ENCODE data around the gene INO80.

Gene INO80

DNA sequence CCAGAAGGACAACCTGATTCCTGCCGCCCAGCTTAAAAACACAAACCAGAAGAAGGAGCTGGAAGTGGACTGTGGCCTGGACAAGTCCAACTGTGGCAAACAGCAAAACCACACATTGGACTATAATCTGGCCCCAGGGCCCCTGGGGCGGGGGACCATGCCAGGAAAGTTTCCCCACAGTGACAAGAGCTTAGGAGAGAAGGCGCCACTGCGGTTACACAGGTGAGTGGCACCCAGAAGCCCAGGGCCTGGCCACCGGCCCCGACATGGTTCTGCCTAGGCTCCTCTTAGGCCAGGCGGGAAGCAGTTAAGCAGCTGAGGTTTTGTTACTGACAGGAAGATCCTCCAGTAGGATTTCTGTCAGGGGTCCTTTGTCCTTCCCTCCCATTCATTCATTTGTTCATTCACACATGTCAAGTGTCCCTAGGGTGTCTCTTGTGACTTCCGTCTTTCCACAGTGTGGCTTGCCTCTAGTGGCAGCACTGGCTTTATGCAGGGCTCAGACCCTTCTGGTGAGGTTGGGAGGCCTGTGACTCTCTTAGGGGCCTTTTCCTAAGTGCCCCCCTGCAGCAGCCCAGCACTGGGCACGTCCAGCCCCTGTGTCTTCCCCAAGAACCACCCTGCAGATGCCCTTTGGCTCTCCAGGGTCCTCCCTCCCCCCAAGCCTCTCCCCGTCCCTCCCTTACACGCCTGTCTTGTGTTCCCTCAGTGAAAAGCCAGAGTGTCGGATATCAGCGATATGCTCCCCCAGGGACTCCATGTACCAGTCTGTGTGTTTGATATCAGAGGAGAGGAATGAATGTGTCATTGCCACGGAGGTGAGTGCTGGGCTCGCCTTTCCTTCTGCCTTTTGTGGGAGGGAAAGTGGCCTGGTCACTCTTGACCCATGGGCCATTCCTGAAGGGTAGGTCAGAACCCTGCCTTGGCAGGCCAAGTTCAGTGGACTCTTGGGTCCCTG is 179.1 kb downstream of the INO80 start:
- no peak overlapping the region for H3K4me3 ChIP-seq (ENCODE audit: low read length in 2 of 2)
- no peak overlapping the region for H3K27ac ChIP-seq (ENCODE audit: low read depth in 2 of 2, low read length in 2 of 2)
- peaks cover 5 to 20% of the 10 kb centered on the region in 2 donors for H3K36me3 ChIP-seq (ENCODE audit: control insufficient read depth in 2 of 2, insufficient read depth in 2 of 2, low read length in 2 of 2)
- H3K9me3 ChIP-seq (ENCODE audit: control insufficient read depth in 2 of 2, low read length in 2 of 2), result no peaks in the 10 kb centered on the region
- no peak overlapping the region for H3K9ac ChIP-seq (ENCODE audit: low read depth in 1 of 2, low read length in 2 of 2)
- no peaks in the 10 kb centered on the region for H3K27me3 ChIP-seq (ENCODE audit: control insufficient read depth in 2 of 2, insufficient read depth in 2 of 2, low read length in 2 of 2)
- peaks cover 19 to 33% of the 10 kb centered on the region in 2 donors for H3K4me1 ChIP-seq (ENCODE audit: control insufficient read depth in 2 of 2, insufficient read depth in 2 of 2, low read length in 2 of 2)

DNA sequence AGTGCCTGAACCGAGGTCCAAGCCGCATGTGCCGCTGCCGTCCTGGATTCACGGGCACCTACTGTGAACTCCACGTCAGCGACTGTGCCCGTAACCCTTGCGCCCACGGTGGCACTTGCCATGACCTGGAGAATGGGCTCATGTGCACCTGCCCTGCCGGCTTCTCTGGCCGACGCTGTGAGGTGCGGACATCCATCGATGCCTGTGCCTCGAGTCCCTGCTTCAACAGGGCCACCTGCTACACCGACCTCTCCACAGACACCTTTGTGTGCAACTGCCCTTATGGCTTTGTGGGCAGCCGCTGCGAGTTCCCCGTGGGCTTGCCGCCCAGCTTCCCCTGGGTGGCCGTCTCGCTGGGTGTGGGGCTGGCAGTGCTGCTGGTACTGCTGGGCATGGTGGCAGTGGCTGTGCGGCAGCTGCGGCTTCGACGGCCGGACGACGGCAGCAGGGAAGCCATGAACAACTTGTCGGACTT is 179.8 kb downstream of the INO80 start:
- no peak overlapping the region for H3K4me3 ChIP-seq (ENCODE audit: low read length in 2 of 2)
- peaks cover 5 to 20% of the 10 kb centered on the region in 2 donors for H3K36me3 ChIP-seq (ENCODE audit: control insufficient read depth in 2 of 2, insufficient read depth in 2 of 2, low read length in 2 of 2)
- no peak overlapping the region for H3K27ac ChIP-seq (ENCODE audit: low read depth in 2 of 2, low read length in 2 of 2)
- H3K9ac ChIP-seq (ENCODE audit: low read depth in 1 of 2, low read length in 2 of 2), result no peak overlapping the region
- H3K9me3 ChIP-seq (ENCODE audit: control insufficient read depth in 2 of 2, low read length in 2 of 2), result no peaks in the 10 kb centered on the region
- H3K4me1 ChIP-seq (ENCODE audit: control insufficient read depth in 2 of 2, insufficient read depth in 2 of 2, low read length in 2 of 2), result peaks cover 24 to 39% of the 10 kb centered on the region in 2 donors
- H3K27me3 ChIP-seq (ENCODE audit: control insufficient read depth in 2 of 2, insufficient read depth in 2 of 2, low read length in 2 of 2), result peaks cover 0 to 4% of the 10 kb centered on the region in 2 donors

DNA sequence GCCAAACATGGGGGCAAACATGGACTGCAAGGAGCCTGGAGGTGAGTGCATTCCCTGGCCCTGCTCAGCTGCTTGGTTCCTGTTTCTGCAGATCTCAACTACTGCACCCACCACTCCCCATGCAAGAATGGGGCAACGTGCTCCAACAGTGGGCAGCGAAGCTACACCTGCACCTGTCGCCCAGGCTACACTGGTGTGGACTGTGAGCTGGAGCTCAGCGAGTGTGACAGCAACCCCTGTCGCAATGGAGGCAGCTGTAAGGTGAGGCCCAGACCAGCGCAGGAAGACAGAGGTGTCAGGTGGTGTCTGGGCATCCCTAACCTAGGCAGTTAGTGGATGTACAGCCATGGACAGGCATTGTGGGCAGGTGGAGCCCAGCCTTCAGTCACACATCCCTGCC is 181.6 kb downstream of the INO80 start:
- Histone ChIP-seq H3K27me3 (ENCODE audit: control insufficient read depth in 2 of 2, insufficient read depth in 2 of 2, low read length in 2 of 2) (peaks cover 0 to 7% of the 10 kb centered on the region in 2 donors), H3K36me3 (ENCODE audit: control insufficient read depth in 2 of 2, insufficient read depth in 2 of 2, low read length in 2 of 2) (peaks cover 5 to 20% of the 10 kb centered on the region in 2 donors), H3K9me3 (ENCODE audit: control insufficient read depth in 2 of 2, low read length in 2 of 2) (no peaks in the 10 kb centered on the region), H3K9ac (ENCODE audit: low read depth in 1 of 2, low read length in 2 of 2) (peak overlapping the region; percentile 24 to 36), H3K27ac (ENCODE audit: low read depth in 2 of 2, low read length in 2 of 2) (no peak overlapping the region), H3K4me1 (ENCODE audit: control insufficient read depth in 2 of 2, insufficient read depth in 2 of 2, low read length in 2 of 2) (peaks cover 36 to 43% of the 10 kb centered on the region in 2 donors), H3K4me3 (ENCODE audit: low read length in 2 of 2) (no peak overlapping the region)

- peak overlapping the region in 1 of 2 donors; percentile 36 for H3K9ac ChIP-seq (ENCODE audit: low read depth in 1 of 2, low read length in 2 of 2)
- H3K27me3 ChIP-seq (ENCODE audit: control insufficient read depth in 2 of 2, insufficient read depth in 2 of 2, low read length in 2 of 2), result peaks cover 0 to 7% of the 10 kb centered on the region in 2 donors
- H3K36me3 ChIP-seq (ENCODE audit: control insufficient read depth in 2 of 2, insufficient read depth in 2 of 2, low read length in 2 of 2), result peaks cover 5 to 20% of the 10 kb centered on the region in 2 donors
- H3K9me3 ChIP-seq (ENCODE audit: control insufficient read depth in 2 of 2, low read length in 2 of 2), result no peaks in the 10 kb centered on the region
- peak overlapping the region in 1 of 2 donors; percentile 42 for H3K4me3 ChIP-seq (ENCODE audit: low read length in 2 of 2)
- peaks cover 44 to 49% of the 10 kb centered on the region in 2 donors for H3K4me1 ChIP-seq (ENCODE audit: control insufficient read depth in 2 of 2, insufficient read depth in 2 of 2, low read length in 2 of 2)
- peak overlapping the region; percentile 91 to 92 for H3K27ac ChIP-seq (ENCODE audit: low read depth in 2 of 2, low read length in 2 of 2)
Observed at GRCh38 chr15:40933517-40933902, 182.6 kb downstream of the INO80 start.

GRCh38 chr15:40932649-40933516 is 183.2 kb downstream of the INO80 start:
- peaks cover 0 to 7% of the 10 kb centered on the region in 2 donors for H3K27me3 ChIP-seq (ENCODE audit: control insufficient read depth in 2 of 2, insufficient read depth in 2 of 2, low read length in 2 of 2)
- H3K4me1 ChIP-seq (ENCODE audit: control insufficient read depth in 2 of 2, insufficient read depth in 2 of 2, low read length in 2 of 2), result peaks cover 49 to 51% of the 10 kb centered on the region in 2 donors

DNA sequence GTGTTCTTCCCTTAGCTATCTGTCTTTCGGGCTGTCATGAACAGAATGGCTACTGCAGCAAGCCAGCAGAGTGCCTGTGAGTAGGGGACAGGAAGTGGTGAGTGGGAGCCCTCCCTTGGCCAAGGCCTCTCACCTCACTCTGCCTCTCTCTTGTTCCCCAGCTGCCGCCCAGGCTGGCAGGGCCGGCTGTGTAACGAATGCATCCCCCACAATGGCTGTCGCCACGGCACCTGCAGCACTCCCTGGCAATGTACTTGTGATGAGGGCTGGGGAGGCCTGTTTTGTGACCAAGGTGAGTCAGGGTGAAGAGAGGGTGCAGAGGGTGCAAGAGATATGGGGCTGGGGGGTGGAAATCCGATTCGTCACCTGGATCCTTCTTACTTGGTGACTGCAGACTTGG is 183.9 kb downstream of the INO80 start:
- Histone ChIP-seq H3K36me3 (ENCODE audit: control insufficient read depth in 2 of 2, insufficient read depth in 2 of 2, low read length in 2 of 2) (peaks cover 5 to 20% of the 10 kb centered on the region in 2 donors), H3K9me3 (ENCODE audit: control insufficient read depth in 2 of 2, low read length in 2 of 2) (no peaks in the 10 kb centered on the region), H3K4me3 (ENCODE audit: low read length in 2 of 2) (peak overlapping the region; percentile 73 to 78), H3K4me1 (ENCODE audit: control insufficient read depth in 2 of 2, insufficient read depth in 2 of 2, low read length in 2 of 2) (peaks cover 52 to 54% of the 10 kb centered on the region in 2 donors), H3K27me3 (ENCODE audit: control insufficient read depth in 2 of 2, insufficient read depth in 2 of 2, low read length in 2 of 2) (peaks cover 2 to 11% of the 10 kb centered on the region in 2 donors), H3K9ac (ENCODE audit: low read depth in 1 of 2, low read length in 2 of 2) (peak overlapping the region; percentile 63 to 77), H3K27ac (ENCODE audit: low read depth in 2 of 2, low read length in 2 of 2) (peak overlapping the region; percentile 91 to 92)

More at GRCh38 chr15:40932649-40933516, 183.2 kb downstream of the INO80 start:
- peak overlapping the region; percentile 91 to 92 for H3K27ac ChIP-seq (ENCODE audit: low read depth in 2 of 2, low read length in 2 of 2)
- peaks cover 5 to 20% of the 10 kb centered on the region in 2 donors for H3K36me3 ChIP-seq (ENCODE audit: control insufficient read depth in 2 of 2, insufficient read depth in 2 of 2, low read length in 2 of 2)
- H3K9ac ChIP-seq (ENCODE audit: low read depth in 1 of 2, low read length in 2 of 2), result peak overlapping the region; percentile 63 to 77
- no peaks in the 10 kb centered on the region for H3K9me3 ChIP-seq (ENCODE audit: control insufficient read depth in 2 of 2, low read length in 2 of 2)
- H3K4me3 ChIP-seq (ENCODE audit: low read length in 2 of 2), result peak overlapping the region; percentile 73 to 78

DNA sequence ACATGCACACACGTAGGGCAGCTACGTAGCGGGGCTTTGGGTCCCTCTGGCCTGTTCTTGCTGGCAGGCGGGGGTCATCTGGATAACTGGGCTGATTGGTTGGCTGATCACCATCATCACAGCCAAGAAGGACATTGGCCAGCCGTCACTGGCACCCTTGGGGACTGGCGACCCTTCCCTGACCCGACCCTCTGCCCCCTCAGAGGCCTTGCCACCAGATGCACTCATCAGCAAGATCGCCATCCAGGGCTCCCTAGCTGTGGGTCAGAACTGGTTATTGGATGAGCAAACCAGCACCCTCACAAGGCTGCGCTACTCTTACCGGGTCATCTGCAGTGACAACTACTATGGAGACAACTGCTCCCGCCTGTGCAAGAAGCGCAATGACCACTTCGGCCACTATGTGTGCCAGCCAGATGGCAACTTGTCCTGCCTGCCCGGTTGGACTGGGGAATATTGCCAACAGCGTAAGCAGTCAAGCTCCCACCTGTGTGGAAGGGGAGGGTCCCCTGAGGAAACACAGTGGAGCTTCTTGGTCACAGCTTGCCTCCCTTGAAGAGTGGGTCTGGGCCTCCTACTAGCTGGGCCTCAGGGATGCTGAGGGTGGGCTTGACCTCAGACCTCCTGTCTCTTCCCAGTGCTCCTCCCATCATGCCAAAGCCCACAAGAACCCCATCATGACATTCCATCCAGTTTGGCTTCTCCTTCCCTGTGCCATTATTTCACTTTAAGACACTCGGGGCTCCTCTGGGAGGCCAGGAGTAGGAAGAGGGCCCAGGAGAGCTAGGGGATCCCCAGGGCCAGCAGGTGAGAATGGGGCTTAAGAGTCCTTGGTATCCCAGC is 184.6 kb downstream of the INO80 start:
- Histone ChIP-seq H3K9me3 (ENCODE audit: control insufficient read depth in 2 of 2, low read length in 2 of 2) (no peaks in the 10 kb centered on the region), H3K27ac (ENCODE audit: low read depth in 2 of 2, low read length in 2 of 2) (peak overlapping the region; percentile 91 to 92), H3K4me1 (ENCODE audit: control insufficient read depth in 2 of 2, insufficient read depth in 2 of 2, low read length in 2 of 2) (peaks cover 59 to 60% of the 10 kb centered on the region in 2 donors), H3K36me3 (ENCODE audit: control insufficient read depth in 2 of 2, insufficient read depth in 2 of 2, low read length in 2 of 2) (peaks cover 5 to 18% of the 10 kb centered on the region in 2 donors), H3K27me3 (ENCODE audit: control insufficient read depth in 2 of 2, insufficient read depth in 2 of 2, low read length in 2 of 2) (peaks cover 9 to 17% of the 10 kb centered on the region in 2 donors), H3K9ac (ENCODE audit: low read depth in 1 of 2, low read length in 2 of 2) (peak overlapping the region; percentile 63 to 77), H3K4me3 (ENCODE audit: low read length in 2 of 2) (peak overlapping the region; percentile 73 to 78)

DNA sequence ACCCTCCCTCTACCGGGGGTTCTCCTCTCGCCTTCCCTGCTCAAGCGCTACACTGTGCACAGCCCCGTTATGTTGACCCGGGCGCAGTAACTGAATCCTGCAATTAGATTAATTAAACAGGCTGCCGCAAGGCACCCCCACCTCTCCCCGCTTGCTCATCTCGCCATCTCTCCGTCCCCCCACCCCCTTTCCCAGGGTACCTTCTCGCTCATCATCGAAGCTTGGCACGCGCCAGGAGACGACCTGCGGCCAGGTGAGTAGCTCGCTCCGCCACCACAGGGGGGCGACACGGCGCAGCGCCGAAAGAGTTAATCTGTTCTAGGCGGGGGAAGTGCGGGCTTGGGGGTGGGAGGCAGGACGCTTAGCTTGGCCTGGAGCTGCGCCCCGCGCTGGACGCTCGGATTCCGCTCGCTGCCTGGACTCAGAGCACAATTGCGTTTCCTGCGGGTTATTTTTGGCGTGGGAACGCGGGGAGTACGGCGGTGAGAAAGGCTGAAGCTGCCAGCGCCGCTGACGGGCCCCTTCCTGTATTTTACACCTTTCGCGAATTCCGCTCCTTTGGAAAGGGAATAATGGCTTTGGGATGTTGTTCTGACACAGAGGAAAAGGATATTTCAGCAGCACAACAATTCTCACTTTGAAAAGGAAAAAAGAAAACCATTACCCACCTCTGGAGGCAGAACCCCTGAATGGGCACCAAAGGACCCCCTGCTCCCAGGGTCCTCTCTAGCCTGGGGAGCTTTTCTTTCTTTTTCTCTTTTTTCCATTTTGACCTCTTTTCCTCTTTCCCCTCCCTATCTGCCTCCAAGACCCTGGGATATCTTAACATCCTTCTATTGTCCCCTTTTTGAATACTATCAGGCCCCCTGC is 185.4 kb downstream of the INO80 start:
- Histone ChIP-seq H3K27me3 (ENCODE audit: control insufficient read depth in 2 of 2, insufficient read depth in 2 of 2, low read length in 2 of 2) (peaks cover 11 to 19% of the 10 kb centered on the region in 2 donors), H3K9ac (ENCODE audit: low read depth in 1 of 2, low read length in 2 of 2) (peak overlapping the region; percentile 60 to 77), H3K4me3 (ENCODE audit: low read length in 2 of 2) (peak overlapping the region; percentile 73 to 78)

More for the DNA sequence above, 185.4 kb downstream of the INO80 start:
- Histone ChIP-seq H3K9me3 (ENCODE audit: control insufficient read depth in 2 of 2, low read length in 2 of 2) (no peaks in the 10 kb centered on the region), H3K4me1 (ENCODE audit: control insufficient read depth in 2 of 2, insufficient read depth in 2 of 2, low read length in 2 of 2) (peaks cover 66 to 68% of the 10 kb centered on the region in 2 donors), H3K36me3 (ENCODE audit: control insufficient read depth in 2 of 2, insufficient read depth in 2 of 2, low read length in 2 of 2) (peaks cover 0 to 13% of the 10 kb centered on the region in 2 donors), H3K27ac (ENCODE audit: low read depth in 2 of 2, low read length in 2 of 2) (peak overlapping the region; percentile 91 to 92)
